Calu3 (cell line): ENCODE measurements around the gene NLGN1. TPM values are rescaled to one million over a fixed set of nuclear protein-coding genes. Genes with fewer than 3 reads are reported as not detected.

Experiments used
- BruUV-seq: library from RNA; stranded (reverse); fragments of 400-500 nt; replicated peaks from 2 replicates; lab custom pipeline; 2021; lab: Mats Ljungman, UMichigan
- CTCF ChIA-PET: fragments of 300-600 bp; sonication (Branson Sonifier 250); formaldehyde crosslinking; loops from one replicate; lab custom pipeline; 2022; ENCODE audit warnings: antibody characterized with exemption; lab: Charles Lee
- DNase-seq: peaks from one replicate; pipeline ENCODE4 v3.0.0; 2022
- H3K27ac Mint-ChIP-seq: one replicate; pipeline ENCODE4 v1.8.0; 2022; ENCODE audit warnings: mixed read lengths; ENCODE audit not compliant: unreplicated experiment
- H3K27me3 Mint-ChIP-seq: one replicate; pipeline ENCODE4 v1.8.0; 2022; ENCODE audit warnings: mixed read lengths; ENCODE audit not compliant: unreplicated experiment
- H3K36me3 Mint-ChIP-seq: one replicate; pipeline ENCODE4 v1.8.0; 2022; ENCODE audit warnings: mild to moderate bottlenecking, moderate library complexity, mixed read lengths; ENCODE audit not compliant: insufficient read depth, unreplicated experiment
- H3K4me1 Mint-ChIP-seq: one replicate; pipeline ENCODE4 v1.8.0; 2022; ENCODE audit warnings: mild to moderate bottlenecking, low read depth, mixed read lengths; ENCODE audit not compliant: unreplicated experiment
- H3K4me3 Mint-ChIP-seq: one replicate; pipeline ENCODE4 v1.8.0; 2022; ENCODE audit warnings: mild to moderate bottlenecking, low read depth, moderate library complexity, mixed read lengths; ENCODE audit not compliant: unreplicated experiment
- H3K9me3 Mint-ChIP-seq: one replicate; pipeline ENCODE4 v1.8.0; 2022; ENCODE audit warnings: low read depth, mixed read lengths; ENCODE audit not compliant: unreplicated experiment
- intact Hi-C: fragments of 100-400 bp; cut with micrococcal nuclease; formaldehyde crosslinking; loops from one replicate; pipeline ENCODE4 v1.10.0; 2022; ENCODE audit not compliant: unreplicated experiment
- total RNA-seq: library from RNA; stranded (reverse); gene quantifications from 2 replicates; pipeline ENCODE4 v1.2.3, GENCODE V29; 2022
- TF ChIP-seq, protein P1 (sequence below): fragments of 200-600 bp; IDR thresholded peaks from one replicate; pipeline ENCODE4 v1.8.0; 2022; ENCODE audit warnings: antibody characterized with exemption; ENCODE audit not compliant: unreplicated experiment

The NLGN1 gene
- total RNA-seq, 1 experiment from 2014 or later: 2.6 TPM

DNA sequence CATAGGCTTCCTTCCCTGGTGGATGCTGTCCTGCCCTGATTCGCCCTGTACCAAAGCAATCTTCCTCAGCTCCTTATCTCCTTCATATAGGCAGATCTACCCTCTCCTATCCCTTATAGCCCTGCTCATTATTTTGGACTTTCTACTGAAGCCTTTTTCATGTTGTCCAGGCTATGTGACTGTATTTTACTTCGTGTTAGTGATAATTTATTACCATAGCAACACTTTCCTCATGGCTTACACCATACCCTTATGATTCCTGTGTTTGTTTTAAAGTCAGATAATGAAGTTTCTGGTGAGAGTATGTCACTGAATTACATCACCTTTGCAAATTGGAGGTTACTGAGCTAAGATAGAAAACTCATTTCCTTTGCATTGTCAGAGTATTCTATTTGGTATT, 352.6 kb downstream of the NLGN1 start:
- BruUV-seq: no TSS peak
- Mint-ChIP-seq H3K27me3 (no peaks in the 10 kb centered on the region), H3K4me1 (peaks cover 18% of the 10 kb centered on the region), H3K27ac (peak overlapping the region; percentile 85), H3K4me3 (no peak overlapping the region), H3K9me3 (no peaks in the 10 kb centered on the region), H3K36me3 (no peaks in the 10 kb centered on the region)
- DNase-seq: no peak
- intact Hi-C loops: no loop called here
- CTCF ChIA-PET: interaction anchor here (1.1 kb wide), 1 partner anchor 37 kb away, joined by 4 read pairs; no protein-coding TSS in a partner anchor
- TF ChIP-seq, protein P1, sequence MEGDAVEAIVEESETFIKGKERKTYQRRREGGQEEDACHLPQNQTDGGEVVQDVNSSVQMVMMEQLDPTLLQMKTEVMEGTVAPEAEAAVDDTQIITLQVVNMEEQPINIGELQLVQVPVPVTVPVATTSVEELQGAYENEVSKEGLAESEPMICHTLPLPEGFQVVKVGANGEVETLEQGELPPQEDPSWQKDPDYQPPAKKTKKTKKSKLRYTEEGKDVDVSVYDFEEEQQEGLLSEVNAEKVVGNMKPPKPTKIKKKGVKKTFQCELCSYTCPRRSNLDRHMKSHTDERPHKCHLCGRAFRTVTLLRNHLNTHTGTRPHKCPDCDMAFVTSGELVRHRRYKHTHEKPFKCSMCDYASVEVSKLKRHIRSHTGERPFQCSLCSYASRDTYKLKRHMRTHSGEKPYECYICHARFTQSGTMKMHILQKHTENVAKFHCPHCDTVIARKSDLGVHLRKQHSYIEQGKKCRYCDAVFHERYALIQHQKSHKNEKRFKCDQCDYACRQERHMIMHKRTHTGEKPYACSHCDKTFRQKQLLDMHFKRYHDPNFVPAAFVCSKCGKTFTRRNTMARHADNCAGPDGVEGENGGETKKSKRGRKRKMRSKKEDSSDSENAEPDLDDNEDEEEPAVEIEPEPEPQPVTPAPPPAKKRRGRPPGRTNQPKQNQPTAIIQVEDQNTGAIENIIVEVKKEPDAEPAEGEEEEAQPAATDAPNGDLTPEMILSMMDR: no peak

DNA sequence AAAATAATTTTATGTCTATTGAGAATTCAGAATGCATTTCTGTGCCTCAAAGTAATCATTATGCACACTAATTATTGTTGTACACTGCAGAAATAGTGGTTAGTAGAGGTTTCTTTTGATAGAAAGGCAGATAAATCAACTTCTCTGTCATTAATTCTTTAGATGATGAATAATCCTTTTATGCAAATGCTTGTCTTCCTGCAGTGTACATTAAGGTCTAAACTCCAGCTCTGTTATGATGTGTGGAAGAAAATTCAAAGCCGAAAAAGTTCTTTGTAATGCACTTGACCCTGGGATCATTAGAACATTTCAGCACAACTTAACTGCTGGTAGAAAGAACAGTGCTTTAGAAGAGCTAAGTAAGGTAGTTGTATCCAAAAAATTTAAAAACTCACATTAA, 353.0 kb downstream of the NLGN1 start:
- Mint-ChIP-seq H3K9me3 (no peaks in the 10 kb centered on the region), H3K36me3 (no peaks in the 10 kb centered on the region), H3K27me3 (no peaks in the 10 kb centered on the region), H3K27ac (peak overlapping the region; percentile 85), H3K4me3 (no peak overlapping the region), H3K4me1 (peaks cover 17% of the 10 kb centered on the region)
- no peak for DNase-seq
- CTCF ChIA-PET: interaction anchor here (1.1 kb wide), 1 partner anchor 37 kb away, joined by 4 read pairs; no protein-coding TSS in a partner anchor
- no TSS peak for BruUV-seq
- TF ChIP-seq, protein P1: no peak
- intact Hi-C loops: no loop called here

DNA sequence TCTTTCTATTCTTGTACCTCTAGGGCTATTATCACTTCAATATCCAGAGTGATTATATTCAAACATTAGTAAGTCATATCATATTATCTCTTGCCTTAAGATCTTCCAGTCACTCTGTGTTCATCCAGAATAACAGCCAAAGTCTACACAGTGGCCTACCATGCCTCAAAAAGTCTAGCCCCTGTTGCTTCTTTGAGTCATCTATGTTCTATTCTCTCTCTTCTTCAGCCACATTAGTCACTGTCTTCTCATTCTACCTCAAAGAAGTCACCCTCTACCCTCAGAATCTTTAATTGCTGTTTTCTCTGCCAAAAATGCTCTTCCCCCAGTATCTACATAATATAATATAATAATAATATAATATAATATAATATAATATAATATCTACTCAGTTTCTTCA, 356.0 kb downstream of the NLGN1 start:
- Mint-ChIP-seq H3K36me3 (no peaks in the 10 kb centered on the region), H3K4me3 (no peak overlapping the region), H3K4me1 (peaks cover 9% of the 10 kb centered on the region), H3K9me3 (no peaks in the 10 kb centered on the region), H3K27ac (no peak overlapping the region), H3K27me3 (no peaks in the 10 kb centered on the region)
- BruUV-seq: no TSS peak
- no peak for DNase-seq
- CTCF ChIA-PET: interaction anchor here (0.7 kb wide), 1 partner anchor 179 kb away, joined by 3 read pairs; no protein-coding TSS in a partner anchor
- intact Hi-C loops: no loop called here
- TF ChIP-seq, protein P1: no peak

DNA sequence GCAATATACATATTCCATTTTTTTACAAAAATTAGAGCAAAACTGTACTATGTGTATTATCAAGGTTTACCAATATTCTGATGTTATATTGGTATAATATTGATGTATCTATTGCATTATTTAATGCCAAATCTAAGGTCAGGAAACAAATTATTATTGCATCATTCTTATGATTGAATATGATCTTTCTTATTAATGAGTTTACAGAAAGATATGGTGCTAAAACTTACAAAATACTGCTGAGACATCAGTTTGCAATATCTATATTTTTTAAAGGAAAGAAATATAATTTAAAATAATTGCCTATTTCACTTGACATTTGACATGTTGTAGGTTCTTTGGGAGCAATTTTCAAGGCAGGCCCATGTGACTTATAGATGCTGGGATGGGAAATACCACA, 357.6 kb downstream of the NLGN1 start:
- BruUV-seq: no TSS peak
- peaks cover 3% of the 10 kb centered on the region for H3K4me1 Mint-ChIP-seq
- H3K36me3 Mint-ChIP-seq: no peaks in the 10 kb centered on the region
- H3K9me3 Mint-ChIP-seq: no peaks in the 10 kb centered on the region
- no peak overlapping the region for H3K4me3 Mint-ChIP-seq
- intact Hi-C loops: no loop called here
- CTCF ChIA-PET: no interaction called here
- H3K27ac Mint-ChIP-seq: no peak overlapping the region
- DNase-seq: no peak
- no peaks in the 10 kb centered on the region for H3K27me3 Mint-ChIP-seq
- TF ChIP-seq, protein P1: no peak
